PFSK-1 (cell line): ENCODE results near the gene CUL7.

ENCODE experiments used
- FOXP2 ChIP-seq: optimal IDR thresholded peaks from 2 replicates; pipeline ENCODE3; 2011; ENCODE audit warnings: borderline replicate concordance, control low read depth, inconsistent platforms; ENCODE audit not compliant: insufficient read depth; ENCODE audit errors: extremely low read length, extremely low read depth
- POLR2AphosphoS5 ChIP-seq: IDR thresholded peaks from 2 replicates; pipeline ENCODE4 v1.6.1; 2012; ENCODE audit warnings: low read depth, mild to moderate bottlenecking, control low read depth, low read length, moderate library complexity
- SIN3A ChIP-seq: IDR thresholded peaks from 2 replicates; pipeline ENCODE4 v1.6.1; 2012; ENCODE audit warnings: mild to moderate bottlenecking, low read length, moderate library complexity, borderline replicate concordance; ENCODE audit not compliant: insufficient read depth
- TAF1 ChIP-seq: IDR thresholded peaks from 2 replicates; pipeline ENCODE4 v1.6.1; 2012; ENCODE audit warnings: low read length, control low read depth, borderline replicate concordance; ENCODE audit not compliant: insufficient read depth
- TF ChIP-seq, protein P1 (sequence below), 2 experiments: IDR thresholded peaks; 2 replicates each; pipeline versions ENCODE4 v1.6.1 to v1.8.0; 2011 to 2012; ENCODE audit warnings: low read depth in 2 of 2, low read length in 2 of 2, control low read depth in 1 of 2, inconsistent platforms in 1 of 2, mild to moderate bottlenecking in 1 of 2, moderate library complexity in 1 of 2; ENCODE audit not compliant: insufficient read depth in 1 of 2

DNA sequence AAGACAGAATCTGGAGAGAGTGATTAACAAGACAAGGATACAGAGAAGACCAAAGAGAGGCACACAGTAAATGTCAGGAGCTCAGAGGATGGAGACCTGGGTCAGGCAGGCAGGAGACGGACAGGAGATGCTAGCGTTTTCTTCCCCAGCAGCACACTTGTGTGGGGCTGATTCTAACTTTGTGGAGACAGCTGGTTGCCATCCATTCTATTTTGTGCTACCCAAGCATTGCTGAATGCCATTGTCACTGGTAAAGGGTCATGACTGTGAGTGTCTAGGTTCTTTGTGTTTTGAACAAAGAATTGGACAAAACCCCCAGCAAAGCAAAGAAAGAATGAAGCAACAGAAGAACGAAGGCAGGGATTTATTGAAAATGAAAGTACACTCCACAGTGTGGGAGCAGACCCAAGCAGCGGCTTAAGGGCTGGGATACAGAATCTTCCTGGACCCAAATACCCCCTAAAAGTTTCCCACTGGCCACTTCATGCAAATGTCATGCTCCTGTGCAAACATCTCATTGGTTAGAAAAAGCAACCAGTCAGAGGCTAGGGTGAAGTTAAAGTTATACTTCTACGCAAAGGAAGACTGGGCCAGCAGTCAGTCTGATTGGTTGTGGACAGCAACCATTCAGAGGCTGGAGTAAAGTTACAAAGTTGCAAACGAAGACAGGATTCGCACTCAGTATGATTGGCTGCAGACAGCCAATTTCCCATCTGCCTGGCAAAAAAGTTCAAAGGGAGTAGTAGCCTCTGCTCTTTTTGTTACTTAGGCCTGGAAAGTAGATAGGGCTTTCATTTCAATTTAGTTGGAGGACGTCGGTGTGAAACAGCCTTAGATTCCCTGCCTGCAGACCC is 40.0 kb upstream of the CUL7 start:
- TF ChIP-seq TAF1, result peak; percentile 65; the same call in 1 of the 2 replicates
- TF ChIP-seq, protein P1, sequence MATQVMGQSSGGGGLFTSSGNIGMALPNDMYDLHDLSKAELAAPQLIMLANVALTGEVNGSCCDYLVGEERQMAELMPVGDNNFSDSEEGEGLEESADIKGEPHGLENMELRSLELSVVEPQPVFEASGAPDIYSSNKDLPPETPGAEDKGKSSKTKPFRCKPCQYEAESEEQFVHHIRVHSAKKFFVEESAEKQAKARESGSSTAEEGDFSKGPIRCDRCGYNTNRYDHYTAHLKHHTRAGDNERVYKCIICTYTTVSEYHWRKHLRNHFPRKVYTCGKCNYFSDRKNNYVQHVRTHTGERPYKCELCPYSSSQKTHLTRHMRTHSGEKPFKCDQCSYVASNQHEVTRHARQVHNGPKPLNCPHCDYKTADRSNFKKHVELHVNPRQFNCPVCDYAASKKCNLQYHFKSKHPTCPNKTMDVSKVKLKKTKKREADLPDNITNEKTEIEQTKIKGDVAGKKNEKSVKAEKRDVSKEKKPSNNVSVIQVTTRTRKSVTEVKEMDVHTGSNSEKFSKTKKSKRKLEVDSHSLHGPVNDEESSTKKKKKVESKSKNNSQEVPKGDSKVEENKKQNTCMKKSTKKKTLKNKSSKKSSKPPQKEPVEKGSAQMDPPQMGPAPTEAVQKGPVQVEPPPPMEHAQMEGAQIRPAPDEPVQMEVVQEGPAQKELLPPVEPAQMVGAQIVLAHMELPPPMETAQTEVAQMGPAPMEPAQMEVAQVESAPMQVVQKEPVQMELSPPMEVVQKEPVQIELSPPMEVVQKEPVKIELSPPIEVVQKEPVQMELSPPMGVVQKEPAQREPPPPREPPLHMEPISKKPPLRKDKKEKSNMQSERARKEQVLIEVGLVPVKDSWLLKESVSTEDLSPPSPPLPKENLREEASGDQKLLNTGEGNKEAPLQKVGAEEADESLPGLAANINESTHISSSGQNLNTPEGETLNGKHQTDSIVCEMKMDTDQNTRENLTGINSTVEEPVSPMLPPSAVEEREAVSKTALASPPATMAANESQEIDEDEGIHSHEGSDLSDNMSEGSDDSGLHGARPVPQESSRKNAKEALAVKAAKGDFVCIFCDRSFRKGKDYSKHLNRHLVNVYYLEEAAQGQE (IDR thresholded peaks at IDR 0.05; ENCODE audit: insufficient read depth in 1 of 2, low read depth in 2 of 2, low read length in 2 of 2), result 0 out of 4 replicates have a peak, but pooled peaks of 1 of the 2 experiments have one; percentile 51
- TF ChIP-seq POLR2AphosphoS5, result peak; percentile 76
- no peak for TF ChIP-seq SIN3A
- TF ChIP-seq FOXP2, result no peak
